Activated CD8-positive, alpha-beta T cell treated with anti-CD3 and anti-CD28 coated beads for 36 hours (primary cell): ENCODE measurements around the gene PUM1. TPM values are rescaled to one million over a fixed set of nuclear protein-coding genes. Genes with fewer than 3 reads are reported as not detected.

ENCODE experiments used
- ATAC-seq: fragments of 200-7000 bp; cut with Tn5 transposase; one replicate; pipeline ENCODE4 v1.10.0; 2021; ENCODE audit warnings: mild to moderate bottlenecking, moderate library complexity
- CTCF ChIA-PET: fragments of 350-600 bp; sonication (Branson Sonifier 250); formaldehyde crosslinking; loops from one replicate; lab custom pipeline; 2021; ENCODE audit warnings: antibody characterized with exemption; lab: Charles Lee
- POLR2A ChIA-PET: fragments of 350-600 bp; sonication (Branson Sonifier 250); formaldehyde crosslinking; loops from one replicate; lab custom pipeline; 2021; ENCODE audit warnings: antibody characterized with exemption; lab: Charles Lee
- DNase-seq: peaks from one replicate; pipeline ENCODE4 v3.0.0-alpha.2; 2020
- H3K27ac Mint-ChIP-seq: one replicate; pipeline ENCODE4 v1.8.0; 2021; ENCODE audit warnings: mild to moderate bottlenecking, mixed read lengths
- H3K27me3 Mint-ChIP-seq: one replicate; pipeline ENCODE4 v1.8.0; 2021; ENCODE audit warnings: mixed read lengths
- H3K36me3 Mint-ChIP-seq: one replicate; pipeline ENCODE4 v1.8.0; 2021; ENCODE audit warnings: low read depth, mixed read lengths
- H3K4me1 Mint-ChIP-seq: one replicate; pipeline ENCODE4 v1.8.0; 2021; ENCODE audit warnings: low read depth, mixed read lengths
- H3K4me3 Mint-ChIP-seq: one replicate; pipeline ENCODE4 v1.8.0; 2021; ENCODE audit warnings: mild to moderate bottlenecking, moderate library complexity, mixed read lengths
- H3K9me3 Mint-ChIP-seq: one replicate; pipeline ENCODE4 v1.8.0; 2021; ENCODE audit warnings: mixed read lengths
- CTCF ChIP-seq: fragments of 200-600 bp; IDR thresholded peaks from one replicate; pipeline ENCODE4 v1.8.0; 2022; ENCODE audit warnings: antibody characterized with exemption, mild to moderate bottlenecking
- intact Hi-C: fragments of 100-400 bp; cut with micrococcal nuclease; formaldehyde crosslinking; loops from one replicate; pipeline ENCODE4 v1.10.0; 2022
- total RNA-seq, 2 experiments: library from RNA; stranded (reverse); gene quantifications; one replicate each; pipeline ENCODE4 v1.2.3, GENCODE V29; 2021

Gene PUM1
- total RNA-seq, 2 experiments from 2014 or later = 98.0 to 99.0 TPM

- DNase-seq = no peak
- Mint-ChIP-seq H3K36me3 (no peaks in the 10 kb centered on the region), H3K27me3 (peaks cover 7% of the 10 kb centered on the region), H3K4me1 (no peaks in the 10 kb centered on the region), H3K4me3 (no peak overlapping the region), H3K27ac (no peak overlapping the region), H3K9me3 (no peaks in the 10 kb centered on the region)
- ChIA-PET POLR2A (no interaction called here), CTCF (interaction anchor here (0.8 to 1.1 kb wide), 2 partner anchors 23 to 182 kb away, joined by 3 to 4 read pairs; no protein-coding TSS in a partner anchor)
- no peak for ATAC-seq
- intact Hi-C loops = no loop called here
- TF ChIP-seq CTCF = no peak
Observed at GRCh38 chr1:31110846-31111245, 45.3 kb upstream of the PUM1 start.

- CTCF ChIA-PET = no interaction called here
- no peaks in the 10 kb centered on the region for H3K9me3 Mint-ChIP-seq
- intact Hi-C loops = no loop called here
- no peak for DNase-seq
- H3K27ac Mint-ChIP-seq = no peak overlapping the region
- no peak for TF ChIP-seq CTCF
- H3K4me3 Mint-ChIP-seq = no peak overlapping the region
- no peak for ATAC-seq
- POLR2A ChIA-PET = interaction anchor here (0.7 kb wide), 1 partner anchor 713 kb away, joined by 7 read pairs; no protein-coding TSS in a partner anchor
- no peaks in the 10 kb centered on the region for H3K4me1 Mint-ChIP-seq
- no peaks in the 10 kb centered on the region for H3K36me3 Mint-ChIP-seq
- peaks cover 6% of the 10 kb centered on the region for H3K27me3 Mint-ChIP-seq
Observed at GRCh38 chr1:31108861-31109260, 43.3 kb upstream of the PUM1 start.

GRCh38 chr1:31105646-31106045 lies 40.1 kb upstream of the PUM1 start:
- no peak for TF ChIP-seq CTCF
- Mint-ChIP-seq H3K4me3 (no peak overlapping the region), H3K27me3 (peaks cover 3% of the 10 kb centered on the region), H3K27ac (no peak overlapping the region), H3K4me1 (no peaks in the 10 kb centered on the region), H3K9me3 (no peaks in the 10 kb centered on the region), H3K36me3 (no peaks in the 10 kb centered on the region)
- intact Hi-C loops = no loop called here
- DNase-seq (no peak), ATAC-seq (no peak)
- CTCF ChIA-PET = no interaction called here
- POLR2A ChIA-PET = no interaction called here

- intact Hi-C loops = no loop called here
- ChIA-PET POLR2A (no interaction called here), CTCF (no interaction called here)
- Mint-ChIP-seq H3K36me3 (no peaks in the 10 kb centered on the region), H3K4me1 (no peaks in the 10 kb centered on the region), H3K27me3 (no peaks in the 10 kb centered on the region), H3K9me3 (no peaks in the 10 kb centered on the region), H3K4me3 (no peak overlapping the region), H3K27ac (no peak overlapping the region)
- ATAC-seq (no peak), DNase-seq (no peak)
- TF ChIP-seq CTCF = no peak
Observed at GRCh38 chr1:31102501-31102950, 37.0 kb upstream of the PUM1 start.

- Mint-ChIP-seq H3K27me3 (no peaks in the 10 kb centered on the region), H3K4me3 (no peak overlapping the region), H3K4me1 (no peaks in the 10 kb centered on the region), H3K36me3 (no peaks in the 10 kb centered on the region), H3K27ac (no peak overlapping the region), H3K9me3 (no peaks in the 10 kb centered on the region)
- DNase-seq (no peak), ATAC-seq (no peak)
- TF ChIP-seq CTCF = no peak
- POLR2A ChIA-PET = no interaction called here
- CTCF ChIA-PET = no interaction called here
- intact Hi-C loops = no loop called here
Observed at GRCh38 chr1:31101147-31101502, 35.6 kb upstream of the PUM1 start.
